ENCODE data around the gene DTNA. TPM values are rescaled to one million over a fixed set of nuclear protein-coding genes. Genes with fewer than 3 reads are reported as not detected.

Gene DTNA
- total RNA-seq, 1 donor from 2014 or later, result 13.3 TPM

GRCh38 chr18:34848156-34848555 lies 138.1 kb downstream of the DTNA start:
- no peak for TF ChIP-seq CTCF (conservative IDR thresholded peaks at IDR 0.05)
- H3K4me3 Mint-ChIP-seq, result no peak overlapping the region
- peaks cover 12% of the 10 kb centered on the region for H3K4me1 Mint-ChIP-seq
- no peak for DNase-seq (ENCODE audit: low read depth, low spot score)
- peaks cover 2% of the 10 kb centered on the region for H3K9me3 Mint-ChIP-seq
- H3K36me3 Mint-ChIP-seq (ENCODE audit: low read depth), result peaks cover 4% of the 10 kb centered on the region
- H3K27ac Mint-ChIP-seq (ENCODE audit: unreplicated experiment), result peak overlapping the region; percentile 64
- no peaks in the 10 kb centered on the region for H3K27me3 Mint-ChIP-seq (ENCODE audit: low read depth)

GRCh38 chr18:34848695-34849094 lies 138.6 kb downstream of the DTNA start:
- Mint-ChIP-seq H3K9me3 (peaks cover 2% of the 10 kb centered on the region), H3K4me1 (peaks cover 12% of the 10 kb centered on the region), H3K36me3 (ENCODE audit: low read depth) (peaks cover 4% of the 10 kb centered on the region), H3K4me3 (no peak overlapping the region), H3K27ac (ENCODE audit: unreplicated experiment) (peak overlapping the region; percentile 64), H3K27me3 (ENCODE audit: low read depth) (no peaks in the 10 kb centered on the region)
- no peak for TF ChIP-seq CTCF (conservative IDR thresholded peaks at IDR 0.05)
- no peak for DNase-seq (ENCODE audit: low read depth, low spot score)

GRCh38 chr18:34857320-34857719 lies 147.2 kb downstream of the DTNA start:
- H3K9me3 Mint-ChIP-seq, result no peaks in the 10 kb centered on the region
- no peak overlapping the region for H3K27ac Mint-ChIP-seq (ENCODE audit: unreplicated experiment)
- no peak for TF ChIP-seq CTCF (conservative IDR thresholded peaks at IDR 0.05)
- H3K27me3 Mint-ChIP-seq (ENCODE audit: low read depth), result no peaks in the 10 kb centered on the region
- no peak for DNase-seq (ENCODE audit: low read depth, low spot score)
- H3K36me3 Mint-ChIP-seq (ENCODE audit: low read depth), result peaks cover 2% of the 10 kb centered on the region
- no peak overlapping the region for H3K4me3 Mint-ChIP-seq
- peaks cover 19% of the 10 kb centered on the region for H3K4me1 Mint-ChIP-seq

- no peak for DNase-seq (ENCODE audit: low read depth, low spot score)
- Mint-ChIP-seq H3K36me3 (ENCODE audit: low read depth) (no peaks in the 10 kb centered on the region), H3K27ac (ENCODE audit: unreplicated experiment) (no peak overlapping the region), H3K4me1 (peaks cover 19% of the 10 kb centered on the region), H3K9me3 (no peaks in the 10 kb centered on the region), H3K27me3 (ENCODE audit: low read depth) (no peaks in the 10 kb centered on the region), H3K4me3 (no peak overlapping the region)
- TF ChIP-seq CTCF (conservative IDR thresholded peaks at IDR 0.05), result no peak
Observed at GRCh38 chr18:34858188-34858587, 148.1 kb downstream of the DTNA start.

GRCh38 chr18:34859496-34859895 lies 149.4 kb downstream of the DTNA start:
- H3K27me3 Mint-ChIP-seq (ENCODE audit: low read depth), result no peaks in the 10 kb centered on the region
- H3K4me1 Mint-ChIP-seq, result peaks cover 26% of the 10 kb centered on the region
- no peaks in the 10 kb centered on the region for H3K36me3 Mint-ChIP-seq (ENCODE audit: low read depth)
- H3K4me3 Mint-ChIP-seq, result no peak overlapping the region
- H3K27ac Mint-ChIP-seq (ENCODE audit: unreplicated experiment), result no peak overlapping the region
- no peaks in the 10 kb centered on the region for H3K9me3 Mint-ChIP-seq
- no peak for DNase-seq (ENCODE audit: low read depth, low spot score)
- no peak for TF ChIP-seq CTCF (conservative IDR thresholded peaks at IDR 0.05)

- TF ChIP-seq CTCF (conservative IDR thresholded peaks at IDR 0.05), result no peak
- H3K27me3 Mint-ChIP-seq (ENCODE audit: low read depth), result no peaks in the 10 kb centered on the region
- H3K9me3 Mint-ChIP-seq, result no peaks in the 10 kb centered on the region
Observed at GRCh38 chr18:34862561-34862960, 152.5 kb downstream of the DTNA start.

More at GRCh38 chr18:34862561-34862960, 152.5 kb downstream of the DTNA start:
- H3K36me3 Mint-ChIP-seq (ENCODE audit: low read depth), result no peaks in the 10 kb centered on the region
- H3K4me1 Mint-ChIP-seq, result peaks cover 15% of the 10 kb centered on the region
- no peak overlapping the region for H3K4me3 Mint-ChIP-seq
- DNase-seq (ENCODE audit: low read depth, low spot score), result no peak
- H3K27ac Mint-ChIP-seq (ENCODE audit: unreplicated experiment), result no peak overlapping the region
